22Rv1 (cell line): ENCODE results near the gene SECTM1.

Experiments
- ZFX ChIP-seq: fragments of 450-650 bp; IDR thresholded peaks from 2 replicates; pipeline ENCODE4 v1.6.1; 2017; ENCODE audit warnings: antibody characterized with exemption, borderline replicate concordance
- TF ChIP-seq, protein P1 (sequence below): fragments of 450-650 bp; IDR thresholded peaks from 2 replicates; pipeline ENCODE4 v1.5.1; 2017; ENCODE audit warnings: mild to moderate bottlenecking

- TF ChIP-seq, protein P1, sequence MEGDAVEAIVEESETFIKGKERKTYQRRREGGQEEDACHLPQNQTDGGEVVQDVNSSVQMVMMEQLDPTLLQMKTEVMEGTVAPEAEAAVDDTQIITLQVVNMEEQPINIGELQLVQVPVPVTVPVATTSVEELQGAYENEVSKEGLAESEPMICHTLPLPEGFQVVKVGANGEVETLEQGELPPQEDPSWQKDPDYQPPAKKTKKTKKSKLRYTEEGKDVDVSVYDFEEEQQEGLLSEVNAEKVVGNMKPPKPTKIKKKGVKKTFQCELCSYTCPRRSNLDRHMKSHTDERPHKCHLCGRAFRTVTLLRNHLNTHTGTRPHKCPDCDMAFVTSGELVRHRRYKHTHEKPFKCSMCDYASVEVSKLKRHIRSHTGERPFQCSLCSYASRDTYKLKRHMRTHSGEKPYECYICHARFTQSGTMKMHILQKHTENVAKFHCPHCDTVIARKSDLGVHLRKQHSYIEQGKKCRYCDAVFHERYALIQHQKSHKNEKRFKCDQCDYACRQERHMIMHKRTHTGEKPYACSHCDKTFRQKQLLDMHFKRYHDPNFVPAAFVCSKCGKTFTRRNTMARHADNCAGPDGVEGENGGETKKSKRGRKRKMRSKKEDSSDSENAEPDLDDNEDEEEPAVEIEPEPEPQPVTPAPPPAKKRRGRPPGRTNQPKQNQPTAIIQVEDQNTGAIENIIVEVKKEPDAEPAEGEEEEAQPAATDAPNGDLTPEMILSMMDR, result no peak
- TF ChIP-seq ZFX, result no peak
These were observed 27.8 kb downstream of the SECTM1 start for GRCh38 chr17:82305727-82306300.
